KMS-11 (cell line): ENCODE measurements around the gene GALR1.

ENCODE experiments used
- H2AFZ ChIP-seq: fragments of 200-600 bp; sonication (generic); 2 replicates; pipeline ENCODE4 v1.6.1; 2016; ENCODE audit warnings: antibody characterized with exemption, mixed run types, low read depth
- H3K27ac ChIP-seq: fragments of 200-600 bp; sonication (generic); 2 replicates; pipeline ENCODE4 v1.6.1; 2016; ENCODE audit warnings: mild to moderate bottlenecking, mixed run types
- H3K27me3 ChIP-seq: fragments of 200-600 bp; sonication (generic); 2 replicates; pipeline ENCODE4 v1.6.1; 2017; ENCODE audit warnings: mild to moderate bottlenecking, low read depth, mixed run types, moderate library complexity; ENCODE audit not compliant: insufficient read depth
- H3K36me3 ChIP-seq: fragments of 200-600 bp; sonication (generic); 2 replicates; pipeline ENCODE4 v1.6.1; 2017; ENCODE audit warnings: mild to moderate bottlenecking, mixed run types; ENCODE audit not compliant: insufficient read depth
- H3K4me1 ChIP-seq: fragments of 200-600 bp; sonication (generic); 2 replicates; pipeline ENCODE4 v1.6.1; 2016; ENCODE audit warnings: mild to moderate bottlenecking, low read depth, mixed run types; ENCODE audit not compliant: poor library complexity, severe bottlenecking
- H3K4me2 ChIP-seq: fragments of 200-600 bp; sonication (generic); 2 replicates; pipeline ENCODE4 v1.7.0; 2016; ENCODE audit warnings: mild to moderate bottlenecking, mixed run types
- H3K4me3 ChIP-seq: fragments of 200-600 bp; sonication (generic); IDR thresholded peaks from 2 replicates; pipeline ENCODE4 v1.6.1; 2017; ENCODE audit warnings: low read depth, low read length, mixed read lengths; ENCODE audit not compliant: insufficient read depth
- H3K79me2 ChIP-seq: fragments of 200-600 bp; sonication (generic); 2 replicates; pipeline ENCODE4 v1.6.1; 2016; ENCODE audit warnings: low read depth, mixed run types; ENCODE audit not compliant: insufficient read depth
- H3K9ac ChIP-seq: fragments of 200-600 bp; sonication (generic); 2 replicates; pipeline ENCODE4 v1.6.1; 2016; ENCODE audit warnings: mild to moderate bottlenecking, mixed run types
- H4K20me1 ChIP-seq: fragments of 200-600 bp; sonication (generic); 2 replicates; pipeline ENCODE4 v1.6.1; 2016; ENCODE audit warnings: mild to moderate bottlenecking, mixed run types; ENCODE audit not compliant: insufficient read depth
- TF ChIP-seq, protein P1 (sequence below): fragments of 200-600 bp; sonication (generic); conservative IDR thresholded peaks from 2 replicates; pipeline ENCODE4 v1.6.1; 2017; ENCODE audit warnings: low read depth, mild to moderate bottlenecking, antibody characterized with exemption, low read length, moderate library complexity, mixed read lengths

GALR1 gene

DNA sequence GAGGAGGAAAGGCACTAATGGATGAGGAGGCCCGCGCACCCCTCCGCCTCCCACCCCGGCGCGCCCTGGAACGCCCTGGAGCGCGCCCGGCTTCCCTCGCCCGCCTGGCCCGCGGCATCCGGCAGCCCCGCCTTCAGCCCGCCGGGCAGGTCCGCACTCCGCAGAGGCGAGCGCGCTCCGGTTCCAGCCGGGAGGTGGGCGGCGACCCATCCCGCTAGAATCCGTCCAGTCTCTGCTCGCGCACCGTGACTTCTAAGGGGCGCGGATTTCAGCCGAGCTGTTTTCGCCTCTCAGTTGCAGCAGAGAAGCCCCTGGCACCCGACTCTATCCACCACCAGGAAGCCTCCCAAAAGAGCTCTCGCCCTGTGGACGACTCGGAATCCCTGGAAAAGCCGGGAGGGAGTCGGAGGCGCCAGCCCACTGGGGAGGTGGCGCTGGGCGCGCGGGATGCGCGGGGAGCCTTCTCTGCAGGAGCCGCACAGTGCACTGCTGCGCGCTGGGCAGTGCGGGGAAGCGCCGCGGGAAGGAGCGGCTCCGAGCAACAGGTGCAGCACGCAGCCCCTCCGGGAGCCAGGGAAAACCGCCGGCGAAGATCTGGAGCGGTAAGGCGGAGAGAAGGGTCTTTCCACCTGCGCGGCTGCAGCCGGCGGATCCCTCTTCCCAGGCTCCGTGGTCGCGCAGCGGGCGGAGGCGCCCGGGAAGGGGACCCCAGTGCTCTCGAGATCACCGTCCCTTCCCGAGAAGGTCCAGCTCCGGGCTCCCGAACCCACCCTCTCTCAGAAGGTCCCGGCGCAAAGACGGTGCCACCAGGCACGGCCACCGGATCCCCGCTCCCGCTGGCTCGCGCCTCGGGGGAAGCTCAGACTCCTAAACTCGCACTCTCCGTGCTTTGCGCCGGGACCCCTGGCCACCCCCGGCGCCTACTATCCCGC, at the start of gene GALR1:
Gene GALR1, plus strand, starts transcription at position 280 of the 932 bp plus-strand sequence. CDS start 701 bp downstream, outside the sequence.
- Histone ChIP-seq H3K27me3 (no peaks in the 10 kb centered on the region), H3K79me2 (no peaks in the 10 kb centered on the region), H3K4me2 (no peak within 1 kb of the TSS), H2AFZ (no peak within 1 kb of the TSS), H3K27ac (no peak within 1 kb of the TSS), H3K4me3 (no peak within 1 kb of the TSS), H3K36me3 (no peaks in the 10 kb centered on the region), H3K9ac (no peak within 1 kb of the TSS), H3K4me1 (no peaks in the 10 kb centered on the region), H4K20me1 (no peaks in the 10 kb centered on the region)
- TF ChIP-seq, protein P1, sequence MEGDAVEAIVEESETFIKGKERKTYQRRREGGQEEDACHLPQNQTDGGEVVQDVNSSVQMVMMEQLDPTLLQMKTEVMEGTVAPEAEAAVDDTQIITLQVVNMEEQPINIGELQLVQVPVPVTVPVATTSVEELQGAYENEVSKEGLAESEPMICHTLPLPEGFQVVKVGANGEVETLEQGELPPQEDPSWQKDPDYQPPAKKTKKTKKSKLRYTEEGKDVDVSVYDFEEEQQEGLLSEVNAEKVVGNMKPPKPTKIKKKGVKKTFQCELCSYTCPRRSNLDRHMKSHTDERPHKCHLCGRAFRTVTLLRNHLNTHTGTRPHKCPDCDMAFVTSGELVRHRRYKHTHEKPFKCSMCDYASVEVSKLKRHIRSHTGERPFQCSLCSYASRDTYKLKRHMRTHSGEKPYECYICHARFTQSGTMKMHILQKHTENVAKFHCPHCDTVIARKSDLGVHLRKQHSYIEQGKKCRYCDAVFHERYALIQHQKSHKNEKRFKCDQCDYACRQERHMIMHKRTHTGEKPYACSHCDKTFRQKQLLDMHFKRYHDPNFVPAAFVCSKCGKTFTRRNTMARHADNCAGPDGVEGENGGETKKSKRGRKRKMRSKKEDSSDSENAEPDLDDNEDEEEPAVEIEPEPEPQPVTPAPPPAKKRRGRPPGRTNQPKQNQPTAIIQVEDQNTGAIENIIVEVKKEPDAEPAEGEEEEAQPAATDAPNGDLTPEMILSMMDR, result no peak

DNA sequence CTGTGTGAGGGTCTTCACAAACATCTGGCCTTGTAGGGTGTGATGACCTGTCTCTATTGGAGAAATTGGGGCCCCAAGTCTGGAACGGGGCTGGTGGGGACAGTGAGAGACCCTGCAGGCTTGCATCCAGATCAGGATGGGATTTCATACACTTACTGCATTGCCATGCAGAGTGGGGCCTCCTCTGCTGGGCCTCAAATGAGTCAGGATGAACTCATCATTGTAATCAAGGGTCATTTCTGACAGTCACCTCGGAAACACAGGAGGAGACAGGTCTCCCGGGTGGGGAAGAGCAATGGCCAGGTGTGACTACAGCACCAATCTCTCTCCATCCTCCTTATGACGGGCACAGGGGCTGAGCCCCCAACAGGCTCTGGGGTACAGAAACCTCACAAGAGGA, 48.1 kb upstream of the GALR1 start:
- H3K9ac ChIP-seq, result no peak overlapping the region
- H3K4me3 ChIP-seq, result no peak overlapping the region
- no peak overlapping the region for H2AFZ ChIP-seq
- no peaks in the 10 kb centered on the region for H3K27me3 ChIP-seq
- H3K4me2 ChIP-seq, result no peak overlapping the region
- no peaks in the 10 kb centered on the region for H3K4me1 ChIP-seq
- TF ChIP-seq, protein P1, result no peak
- no peaks in the 10 kb centered on the region for H3K79me2 ChIP-seq
- no peaks in the 10 kb centered on the region for H3K36me3 ChIP-seq
- H3K27ac ChIP-seq, result no peak overlapping the region
- no peaks in the 10 kb centered on the region for H4K20me1 ChIP-seq

DNA sequence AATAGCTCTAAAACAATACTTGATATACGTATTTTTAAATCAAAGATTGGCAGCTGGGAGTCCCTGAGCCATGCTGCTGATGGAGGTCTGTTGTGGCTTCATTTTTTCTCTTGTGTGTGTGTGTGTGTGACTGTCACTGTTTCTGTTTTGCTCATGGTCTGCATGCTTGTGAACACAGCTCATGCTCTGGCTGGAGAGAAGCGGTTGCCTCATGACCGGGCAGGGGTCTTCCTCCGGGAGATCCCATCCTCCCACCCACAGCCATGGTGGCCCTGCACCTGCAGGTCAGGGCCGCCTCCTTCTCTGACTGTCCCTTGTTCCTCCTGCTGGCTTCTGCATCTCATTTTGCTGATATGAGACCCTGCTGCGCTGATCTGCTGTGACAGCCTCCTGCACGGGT, 47.3 kb upstream of the GALR1 start:
- Histone ChIP-seq H3K4me2 (no peak overlapping the region), H3K4me1 (no peaks in the 10 kb centered on the region), H3K9ac (no peak overlapping the region), H3K36me3 (no peaks in the 10 kb centered on the region), H3K79me2 (no peaks in the 10 kb centered on the region), H3K27me3 (no peaks in the 10 kb centered on the region), H4K20me1 (no peaks in the 10 kb centered on the region), H3K27ac (no peak overlapping the region), H3K4me3 (no peak overlapping the region), H2AFZ (no peak overlapping the region)
- TF ChIP-seq, protein P1, result no peak

DNA sequence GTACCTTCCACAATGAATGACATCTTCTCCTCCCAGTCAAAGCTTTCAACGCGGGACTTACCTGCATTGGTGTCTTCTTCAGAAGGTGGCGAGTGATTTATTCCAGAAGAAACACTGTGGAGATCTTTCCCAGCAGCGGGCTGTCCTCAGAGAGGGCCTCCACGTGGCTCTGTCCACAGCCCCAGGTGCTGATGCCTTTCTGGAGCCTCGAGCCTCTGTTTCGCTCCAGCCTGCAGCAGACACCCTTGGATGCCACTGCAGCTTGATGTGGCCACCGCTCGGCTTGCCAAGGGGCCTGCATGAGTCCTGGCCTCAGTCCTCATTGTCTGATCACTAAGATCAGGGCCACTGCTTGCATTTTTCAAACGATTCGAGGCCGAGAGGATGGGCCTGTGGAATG, 46.6 kb upstream of the GALR1 start:
- Histone ChIP-seq H3K36me3 (no peaks in the 10 kb centered on the region), H3K27me3 (no peaks in the 10 kb centered on the region), H4K20me1 (no peaks in the 10 kb centered on the region), H3K9ac (no peak overlapping the region), H2AFZ (no peak overlapping the region), H3K27ac (no peak overlapping the region), H3K4me1 (no peaks in the 10 kb centered on the region), H3K79me2 (no peaks in the 10 kb centered on the region), H3K4me2 (no peak overlapping the region), H3K4me3 (no peak overlapping the region)
- TF ChIP-seq, protein P1, result no peak
